ENCODE measurements around the gene EPHB1.

The EPHB1 gene

DNA sequence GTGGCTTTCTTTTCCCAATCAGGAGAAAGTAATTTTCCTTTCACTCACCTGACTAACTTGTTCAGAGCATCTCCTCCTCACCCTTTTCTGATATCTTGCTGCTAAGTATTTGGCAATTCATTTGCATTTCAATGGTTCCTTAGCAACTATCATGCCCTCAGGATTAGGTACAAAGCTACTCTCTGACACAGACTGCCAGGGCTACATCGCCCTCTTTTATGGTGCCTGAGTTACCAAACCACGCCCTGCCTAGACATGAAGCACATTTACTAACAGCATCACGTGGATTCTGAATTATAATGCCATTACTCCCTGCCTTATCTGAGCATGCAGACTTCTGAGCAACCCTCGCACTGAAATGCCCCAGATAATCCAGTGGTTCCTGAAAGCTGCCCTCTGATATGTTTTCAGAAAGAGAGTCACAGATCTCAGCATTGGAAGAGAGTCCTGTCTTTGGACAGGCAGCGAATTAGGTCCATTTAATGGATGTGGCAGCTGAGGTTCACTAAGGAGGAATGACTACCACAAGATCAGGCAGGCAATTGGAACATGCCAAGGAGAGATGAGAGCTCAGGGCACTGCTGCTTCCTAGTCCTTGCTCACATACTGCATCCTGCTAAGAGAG, 14.5 kb downstream of the EPHB1 start:
- DNase-seq = no peak

DNA sequence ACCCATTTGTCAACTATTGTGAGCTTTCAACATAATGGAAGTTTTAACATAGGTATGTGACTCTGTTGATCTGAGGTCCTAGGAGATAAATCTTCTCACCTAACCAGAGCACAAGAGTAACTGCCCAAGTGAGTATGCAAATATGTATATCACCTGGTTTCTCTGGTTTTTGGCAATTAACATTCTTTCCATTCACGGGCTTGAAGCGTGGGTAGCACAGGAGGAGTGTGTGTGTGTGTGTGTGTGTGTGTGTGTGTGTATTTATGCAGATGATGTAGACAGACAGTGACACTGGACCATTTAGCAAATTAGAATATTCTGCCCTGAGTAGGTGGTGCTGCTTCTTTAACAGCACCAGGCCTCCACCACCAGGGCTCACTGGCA, 15.0 kb downstream of the EPHB1 start:
- DNase-seq = no peak

DNA sequence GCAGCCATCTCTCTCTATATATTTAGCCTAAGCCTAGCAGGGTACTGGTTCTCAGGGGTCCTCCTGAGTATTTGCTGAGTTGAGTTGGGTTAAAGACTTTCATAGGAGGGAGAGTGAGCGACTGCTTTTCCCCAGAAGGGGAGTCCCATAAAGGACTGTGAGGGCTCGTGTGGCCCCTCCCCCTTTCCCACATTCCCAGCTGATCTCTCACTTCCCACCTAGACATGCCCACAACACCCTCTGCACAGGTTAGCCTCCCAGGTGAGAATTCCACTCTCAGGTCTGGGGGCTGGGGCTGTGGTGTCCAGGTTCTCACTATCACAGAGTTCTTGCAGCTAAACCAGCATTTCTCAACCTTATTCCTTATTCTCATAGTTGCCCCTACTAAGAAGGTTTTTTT, 15.8 kb downstream of the EPHB1 start:
- DNase-seq = no peak

DNA sequence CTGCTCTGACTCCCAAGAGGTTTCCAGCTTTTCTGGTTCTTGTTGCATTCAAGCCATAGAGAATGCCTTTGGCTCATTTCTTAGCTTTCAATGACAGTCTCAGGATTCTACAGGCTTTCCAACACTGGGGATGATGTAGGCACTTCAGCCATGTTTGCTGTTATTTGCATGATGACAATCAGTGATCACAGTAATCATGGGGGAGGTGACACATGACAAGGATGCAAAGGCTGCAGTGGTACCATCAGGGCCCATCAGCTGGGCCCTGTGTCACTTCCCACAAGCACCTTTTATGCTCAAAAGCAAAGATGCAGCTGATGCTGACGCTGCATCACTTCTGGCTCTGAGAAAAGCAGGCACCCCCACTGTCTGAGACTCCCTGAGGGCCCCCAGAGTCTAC, 18.6 kb downstream of the EPHB1 start:
- DNase-seq = no peak

DNA sequence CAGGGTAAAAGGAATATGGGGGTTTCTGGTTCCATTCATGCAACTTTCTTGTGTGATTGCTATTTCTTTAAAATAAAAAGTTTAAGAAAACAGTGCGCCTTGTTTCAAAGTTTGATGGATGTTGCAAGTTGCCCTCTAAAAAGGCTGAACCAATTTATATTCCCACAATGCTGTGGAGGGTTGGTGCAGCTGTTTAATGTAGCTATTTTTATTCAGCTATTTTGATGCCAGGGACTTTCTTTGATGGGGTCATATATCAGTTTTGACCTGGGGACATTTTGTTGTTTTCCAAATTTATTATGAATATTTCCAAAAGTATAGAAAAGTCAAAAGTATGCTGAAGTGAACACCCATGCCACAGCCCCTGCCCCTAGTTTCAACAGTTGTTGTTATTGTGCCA, 20.5 kb downstream of the EPHB1 start:
- no peak for DNase-seq

DNA sequence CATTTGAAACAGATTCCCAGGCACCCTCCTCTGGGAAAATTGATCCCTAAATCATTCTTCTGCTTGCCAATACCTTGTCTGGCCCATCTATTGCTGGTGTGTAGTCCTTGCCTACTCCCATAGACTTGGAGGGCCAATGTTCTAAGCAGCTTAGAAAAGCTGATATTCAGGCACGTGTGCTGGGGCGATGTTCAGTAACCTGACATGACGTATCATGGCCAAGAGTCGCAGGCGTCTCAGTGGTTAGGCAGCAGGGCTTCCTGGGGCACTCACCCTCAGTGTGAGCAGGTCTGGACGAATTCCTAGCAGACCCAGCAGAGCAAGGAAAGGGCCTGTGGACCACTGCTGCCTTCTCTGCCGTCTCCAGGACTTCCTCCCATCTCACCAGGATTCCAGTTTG, 21.6 kb downstream of the EPHB1 start:
- DNase-seq = no peak

DNA sequence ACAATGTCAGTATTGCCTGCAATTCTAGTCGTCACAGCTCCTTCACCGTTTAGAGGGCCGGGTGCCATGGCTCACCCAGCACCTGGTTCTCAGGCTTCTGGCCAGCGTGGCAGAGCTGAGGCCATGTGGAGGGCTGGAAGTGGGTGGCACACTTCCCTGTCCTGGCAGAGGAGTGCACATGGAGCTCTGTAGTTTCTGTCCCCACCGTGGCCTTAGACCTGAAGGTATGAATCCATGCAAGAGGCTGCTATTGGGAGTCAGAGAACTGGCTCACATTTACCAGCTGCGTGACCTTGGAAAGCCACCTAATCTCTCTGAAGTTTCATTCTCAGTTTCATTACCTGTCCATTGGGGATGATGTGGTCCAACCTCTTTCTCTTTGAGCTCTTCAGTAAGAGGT, 22.2 kb downstream of the EPHB1 start:
- no peak for DNase-seq

DNA sequence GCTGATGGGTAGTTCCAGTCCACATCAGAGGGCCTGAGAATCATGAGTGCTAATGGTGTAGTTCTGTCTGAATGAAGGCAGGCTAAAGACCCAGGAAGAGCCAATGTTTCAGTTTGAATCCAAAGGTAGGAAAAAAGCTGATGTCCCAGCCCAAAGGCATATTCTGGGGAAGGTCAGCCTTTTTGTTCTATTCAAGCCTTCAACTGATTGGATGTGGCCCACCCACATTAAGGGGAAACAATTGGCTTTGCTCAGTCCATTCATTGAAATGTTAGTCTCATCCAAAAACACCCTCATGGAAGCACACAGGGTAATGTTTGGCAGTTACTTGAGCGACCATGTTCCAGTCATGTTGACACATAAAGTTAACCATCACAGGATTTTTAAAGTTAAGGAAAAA, 25.9 kb downstream of the EPHB1 start:
- no peak for DNase-seq

DNA sequence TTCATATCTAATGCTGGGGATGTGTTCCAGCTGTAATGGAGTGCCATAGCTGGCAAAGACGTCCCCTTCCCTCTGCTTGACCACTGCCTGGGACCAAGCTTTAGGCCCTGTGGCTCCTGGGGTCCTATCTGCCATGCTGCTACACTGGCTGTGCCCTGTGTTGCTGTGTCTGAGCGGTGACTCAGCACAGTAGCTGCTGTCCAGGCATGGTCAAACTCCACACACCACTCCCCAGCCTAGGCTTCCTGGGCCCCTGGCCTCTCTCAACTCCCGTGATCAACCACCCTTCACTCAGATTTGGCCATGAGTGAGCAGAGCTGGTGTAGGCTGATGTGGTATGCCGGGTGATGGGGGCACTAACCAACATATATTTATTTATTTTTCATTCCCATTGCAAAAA, 27.0 kb downstream of the EPHB1 start:
- no peak for DNase-seq

DNA sequence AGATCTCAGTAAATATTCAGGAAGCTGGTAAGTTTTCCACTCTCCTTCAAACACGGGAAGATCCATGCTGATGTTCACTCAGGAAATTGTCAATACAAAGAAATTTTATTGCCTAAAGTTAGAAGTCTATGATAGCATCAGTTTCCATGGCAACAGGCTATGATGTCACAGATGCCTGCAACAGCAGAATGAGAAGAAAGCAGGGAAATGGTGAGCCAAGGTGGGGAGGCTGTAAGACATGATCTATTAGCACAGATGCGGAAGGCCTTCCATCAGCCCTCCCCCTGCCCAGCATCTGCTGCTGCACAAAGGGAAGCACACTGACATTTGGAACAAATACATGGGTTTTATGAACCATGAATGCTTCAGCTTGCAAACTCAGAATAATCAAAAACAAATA, 28.6 kb downstream of the EPHB1 start:
- DNase-seq = no peak

DNA sequence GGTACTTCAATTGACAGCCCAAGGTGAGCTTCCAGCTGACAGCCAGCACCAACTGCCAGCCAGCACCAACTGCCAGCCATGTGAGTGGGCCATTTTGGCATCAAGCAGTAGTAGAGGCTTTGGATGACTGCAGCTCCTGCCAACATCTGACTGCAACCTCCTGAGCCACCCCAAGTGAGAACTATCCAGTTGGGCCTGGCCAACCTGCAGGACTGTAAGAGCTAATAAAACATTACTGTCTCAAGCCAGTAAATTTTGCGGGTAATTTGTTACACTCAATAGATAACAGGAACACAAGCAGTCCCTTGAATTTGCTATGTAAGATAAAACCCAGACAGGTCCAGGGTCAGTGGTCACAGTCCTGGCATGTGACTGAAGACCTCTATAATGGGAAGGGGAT, 29.7 kb downstream of the EPHB1 start:
- no peak for DNase-seq

DNA sequence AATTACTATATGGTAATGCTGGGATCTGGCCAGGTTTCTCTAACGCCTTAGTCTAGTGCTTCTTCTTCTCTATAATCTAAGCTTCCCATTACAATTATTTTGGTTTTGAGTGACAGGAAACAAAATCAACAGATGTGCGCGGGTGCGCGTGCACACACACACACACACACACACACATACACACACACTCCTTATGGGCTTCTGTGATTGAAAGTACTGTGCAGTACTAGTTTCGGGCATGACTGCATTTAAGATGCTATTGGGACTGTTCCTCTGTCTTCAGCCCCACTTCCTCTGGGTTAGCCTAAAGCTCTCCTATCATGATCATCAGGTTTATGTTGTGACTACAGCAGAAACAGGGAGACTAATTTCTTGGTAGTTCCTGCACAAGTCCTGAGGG, 32.2 kb downstream of the EPHB1 start:
- no peak for DNase-seq

DNA sequence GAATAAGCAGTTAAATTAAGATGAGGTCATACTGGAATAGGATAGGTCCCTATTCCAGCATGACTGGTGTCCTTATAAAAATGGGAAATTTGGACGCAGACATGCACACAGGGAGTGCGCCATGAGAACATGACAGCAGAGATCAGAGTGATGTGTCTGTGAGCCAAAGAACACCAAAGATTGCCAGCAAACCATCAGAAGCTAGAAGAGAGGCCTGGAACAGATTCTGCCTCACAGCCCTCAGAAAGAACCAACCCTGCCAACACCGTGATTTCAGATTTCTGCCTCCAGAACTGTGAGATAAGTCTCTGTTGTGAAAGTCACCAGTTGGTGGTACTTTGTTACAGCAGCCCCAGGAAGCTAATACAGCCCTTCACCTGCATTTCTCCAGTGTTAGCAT, 34.7 kb downstream of the EPHB1 start:
- DNase-seq = no peak

DNA sequence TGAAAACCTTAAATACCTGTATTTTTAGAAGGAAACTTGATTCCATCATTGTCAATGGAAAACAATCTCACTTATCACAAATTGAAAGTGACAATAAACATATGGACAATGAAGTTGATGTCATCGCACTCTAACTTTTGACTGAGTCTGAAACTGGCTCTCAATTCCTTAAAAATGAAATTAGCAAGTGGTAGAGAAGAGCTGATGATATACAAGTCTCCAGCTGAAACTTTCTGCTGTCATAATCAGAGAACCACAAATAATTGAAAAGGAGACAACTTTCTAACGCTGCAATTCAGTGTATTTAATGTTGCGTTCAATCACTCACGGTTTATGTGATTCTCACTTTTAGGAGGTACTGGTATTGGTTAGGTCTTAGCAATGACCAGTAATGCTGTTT, 37.5 kb downstream of the EPHB1 start:
- no peak for DNase-seq

DNA sequence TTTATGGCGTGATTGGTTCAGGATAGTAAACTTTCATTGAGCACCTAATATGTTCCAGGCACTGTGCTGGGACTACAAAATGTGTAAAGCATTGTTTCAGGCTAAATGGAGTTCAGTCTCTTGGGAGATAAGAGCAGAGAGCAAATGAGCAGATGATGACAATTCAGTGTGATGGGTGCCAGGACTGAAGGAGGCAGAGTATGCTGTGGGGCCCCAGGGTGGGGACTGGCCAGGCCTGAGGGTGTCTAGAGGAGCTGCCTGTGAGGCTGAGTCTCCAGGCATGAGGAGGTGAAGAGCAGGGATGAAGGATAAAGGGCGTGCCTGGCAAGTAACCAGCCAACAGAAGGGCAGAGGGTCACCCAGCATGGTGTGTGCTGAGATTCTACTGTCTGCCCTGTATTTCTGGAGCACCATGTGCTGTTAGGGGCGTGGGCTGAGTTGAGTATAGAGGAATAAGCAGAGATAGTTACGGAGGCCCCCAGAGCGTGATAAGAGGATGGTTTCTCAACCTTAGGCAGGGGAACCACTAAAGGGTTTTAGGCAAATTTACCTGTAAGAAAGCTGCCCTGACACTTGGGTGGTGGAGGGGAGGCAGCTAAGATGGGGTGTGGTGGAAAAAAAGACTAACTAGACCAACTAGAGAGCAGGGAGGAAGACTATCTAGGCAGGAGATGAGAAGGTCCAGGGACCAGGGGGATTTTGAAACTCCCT, 38.5 kb downstream of the EPHB1 start:
- DNase-seq = no peak

DNA sequence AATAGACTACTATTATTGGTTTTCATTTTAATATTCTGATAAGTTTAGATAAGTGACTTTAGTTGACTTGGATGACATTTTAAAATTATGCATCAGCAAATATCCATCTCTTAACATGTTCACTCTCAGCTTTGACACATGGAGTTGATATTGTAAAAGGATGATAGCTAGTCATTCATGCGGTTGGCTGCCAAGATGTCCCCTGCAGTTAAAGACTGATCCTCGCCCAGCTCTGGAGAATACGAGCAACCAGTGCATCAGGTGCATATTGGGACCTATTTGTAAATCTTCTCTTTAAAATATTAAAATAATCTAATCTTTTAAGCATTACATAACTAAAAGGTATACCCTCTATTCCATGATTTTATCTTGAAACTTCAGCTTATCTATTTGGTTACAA, 41.9 kb downstream of the EPHB1 start:
- DNase-seq = no peak

DNA sequence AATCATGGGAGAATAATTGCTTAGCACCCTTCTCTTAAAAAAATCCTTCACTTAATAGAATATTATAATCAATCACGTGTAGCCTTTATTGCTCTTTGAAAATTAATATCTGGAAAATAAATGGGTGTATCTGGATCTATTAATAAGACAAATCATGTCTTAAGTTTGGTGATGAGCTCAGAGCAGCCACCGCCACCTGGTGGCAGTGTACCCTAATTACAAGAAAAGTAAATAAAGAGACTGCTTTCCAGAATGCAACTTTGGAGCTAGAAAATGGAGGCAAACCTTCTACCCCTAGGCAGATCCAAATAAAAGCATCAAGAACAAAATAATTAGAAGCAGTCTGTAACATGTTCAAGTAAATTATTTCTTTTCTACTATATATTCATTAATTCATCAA, 43.5 kb downstream of the EPHB1 start:
- no peak for DNase-seq

DNA sequence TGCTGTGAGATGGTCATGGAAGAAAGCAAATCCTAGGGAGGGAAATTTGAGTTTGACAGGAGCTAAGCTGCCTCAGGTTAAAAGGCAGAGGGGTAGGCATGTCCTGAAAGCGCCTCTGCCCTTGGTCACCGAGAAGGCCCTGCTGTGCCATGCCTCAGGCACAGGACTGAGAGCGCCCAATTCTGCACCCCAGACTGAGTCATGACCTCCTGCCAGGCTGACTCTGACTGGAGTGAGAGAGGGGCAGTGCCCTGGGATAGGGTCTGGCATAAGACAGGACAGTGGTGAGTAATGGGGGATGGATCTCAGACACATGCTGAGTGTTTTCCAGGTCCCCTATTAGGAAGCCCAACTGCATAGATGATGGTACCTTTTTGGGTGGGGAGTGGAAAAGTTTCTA, 44.4 kb downstream of the EPHB1 start:
- no peak for DNase-seq

DNA sequence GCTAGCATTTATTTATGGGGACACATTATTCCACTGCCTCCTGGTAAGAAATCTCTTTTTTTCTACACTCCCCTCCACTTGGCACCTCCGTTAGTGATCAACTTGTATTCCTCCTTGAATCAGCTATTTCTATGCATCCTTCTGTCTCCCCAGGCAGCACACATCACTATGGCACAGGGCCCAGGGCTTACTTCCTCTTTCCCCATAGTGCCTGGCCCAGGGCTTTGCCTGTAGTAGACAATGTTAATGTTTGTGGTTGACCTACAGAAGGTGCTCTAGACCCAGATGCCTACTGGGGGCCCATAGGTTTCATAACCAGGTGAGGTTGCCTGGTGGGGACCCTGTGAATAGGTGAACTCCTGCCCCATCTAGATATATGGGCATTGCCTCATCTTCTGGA, 44.9 kb downstream of the EPHB1 start:
- no peak for DNase-seq

DNA sequence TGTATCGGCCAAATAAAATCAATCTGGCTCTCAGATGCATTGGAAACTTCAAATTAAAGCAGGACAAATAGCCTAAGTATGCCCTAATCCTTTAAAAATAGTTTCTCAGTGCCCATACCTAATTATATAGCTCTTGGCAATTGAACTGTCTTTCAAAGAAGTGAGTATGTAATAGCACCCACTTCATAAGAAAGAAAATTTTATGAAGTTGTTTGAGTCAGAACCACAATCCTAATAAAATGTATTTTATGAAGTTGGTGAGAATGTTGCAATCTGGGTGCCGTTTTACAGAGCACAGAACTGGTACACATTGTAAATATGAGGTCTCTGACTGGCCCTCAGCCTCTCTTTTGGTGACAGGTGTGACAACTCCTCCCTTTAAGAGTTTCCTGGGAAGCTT, 45.4 kb downstream of the EPHB1 start:
- no peak for DNase-seq

DNA sequence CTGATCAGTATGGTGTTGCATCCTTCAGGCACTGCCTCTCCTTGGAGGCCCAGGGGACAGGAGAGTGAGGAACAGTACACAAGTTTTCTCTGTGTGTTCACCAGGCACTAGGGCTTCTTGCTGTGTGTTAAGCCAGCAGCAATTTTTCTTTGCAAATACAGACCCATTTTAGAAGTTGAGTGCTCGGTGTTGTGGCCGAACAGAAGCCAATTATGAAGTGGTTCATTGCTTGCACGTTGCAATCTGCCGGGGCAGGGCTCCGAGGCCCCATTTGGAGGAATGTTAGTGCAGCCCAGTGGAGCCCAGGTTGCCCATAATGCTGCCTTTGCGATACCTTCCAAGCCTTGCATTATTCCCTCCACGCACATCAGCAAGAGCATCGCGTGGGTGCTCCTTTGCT, 51.0 kb downstream of the EPHB1 start:
- no peak for DNase-seq

DNA sequence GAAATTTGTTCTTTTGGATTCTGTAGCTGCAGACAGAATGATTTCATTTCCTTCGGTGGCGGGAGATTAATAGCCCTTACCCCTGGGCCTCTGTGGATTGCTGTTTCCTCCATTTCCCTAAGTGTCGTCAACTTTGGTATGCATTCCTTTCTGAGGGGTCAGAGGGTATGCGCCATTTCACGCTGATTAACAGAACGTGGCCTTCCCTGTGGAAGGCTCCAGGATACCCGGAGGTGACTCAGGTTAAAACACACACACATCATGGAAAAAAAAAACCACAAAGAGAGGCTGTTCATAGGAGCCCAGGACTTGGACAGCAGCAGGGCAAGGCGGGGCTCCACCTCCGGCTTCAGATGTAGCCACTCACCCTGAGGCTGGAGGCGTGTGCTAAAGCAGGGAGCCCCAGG, 51.9 kb downstream of the EPHB1 start:
- peak; percentile 94 for DNase-seq

DNA sequence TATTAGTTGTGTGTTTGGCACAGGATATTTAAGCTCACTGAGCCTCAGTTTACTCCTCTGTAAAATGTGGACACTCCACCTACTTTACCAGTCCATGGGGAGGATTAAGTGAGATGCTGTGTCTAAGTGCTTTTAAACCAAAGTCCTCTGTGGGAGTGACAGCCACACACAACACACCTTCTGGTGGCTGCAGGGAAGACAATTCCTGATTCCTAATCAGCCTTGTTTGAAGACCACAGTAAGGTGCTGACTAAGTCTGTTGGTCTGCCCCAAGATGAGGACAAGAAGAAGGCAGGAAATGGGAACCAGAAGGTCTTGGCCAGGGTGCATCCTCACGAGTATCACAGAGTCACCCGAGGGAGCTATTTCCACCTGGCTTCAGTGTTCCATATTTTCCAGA, 52.3 kb downstream of the EPHB1 start:
- DNase-seq = peak; percentile 4

DNA sequence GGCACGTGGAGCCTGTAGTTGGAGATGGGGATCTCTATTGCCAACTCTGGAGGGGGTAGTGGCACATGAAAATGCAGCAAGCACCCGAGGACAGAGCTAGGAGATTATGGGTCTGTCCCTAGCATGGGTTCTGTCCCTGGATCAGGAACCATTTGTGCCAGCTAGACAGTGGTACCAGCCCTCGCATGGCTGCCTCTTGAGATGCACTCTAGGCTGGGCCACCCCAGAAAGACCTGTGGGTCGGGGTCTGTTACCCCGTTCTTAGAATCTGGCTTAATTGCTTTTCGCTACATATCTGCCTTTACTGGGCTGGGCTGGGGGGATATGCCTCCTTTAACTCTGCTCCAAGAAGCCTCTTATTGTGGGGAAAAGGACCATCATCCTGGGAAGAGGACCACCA, 54.5 kb downstream of the EPHB1 start:
- no peak for DNase-seq

DNA sequence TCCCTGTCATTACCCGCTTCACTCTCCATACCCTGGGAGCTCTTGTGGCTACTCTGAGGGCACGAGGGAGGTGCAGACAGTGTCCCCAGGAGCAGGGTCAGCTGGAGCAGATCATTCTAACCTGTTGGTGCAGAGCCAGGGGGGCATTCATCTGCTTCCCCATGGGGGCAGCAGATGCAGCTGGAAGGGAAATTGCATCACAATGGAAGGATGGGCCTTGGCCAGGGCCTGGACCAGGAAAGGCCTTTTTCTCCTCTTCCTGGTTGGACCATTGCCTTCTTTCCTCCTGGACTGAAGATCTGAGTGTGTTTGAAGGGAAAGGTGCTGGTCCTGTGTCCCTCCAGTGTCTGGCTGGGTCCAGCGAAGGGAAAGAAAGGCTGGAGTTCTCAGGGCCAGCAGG, 55.7 kb downstream of the EPHB1 start:
- DNase-seq = no peak

Data from fibroblast of skin of right quadriceps (primary cell).